Pancreas (tissue), 10 donors: ENCODE measurements around the gene HS3ST2. TPM values are rescaled to one million over a fixed set of nuclear protein-coding genes. Genes with fewer than 3 reads are reported as not detected.

Source experiments
- ATAC-seq, 4 donors: fragments of 200-7000 bp; cut with Tn5 transposase; one replicate each; pipeline versions ENCODE4 v1.8.0 to v1.9.1; 2020; ENCODE audit warnings: mild to moderate bottlenecking in 4 of 4, moderate library complexity in 4 of 4
- DNase-seq, 6 donors: peaks; one replicate each; pipeline ENCODE4 v3.0.0-alpha.2; 2020
- FAIRE-seq: peaks from 2 replicates; lab custom pipeline; 2012; peaks lifted over from hg19 to GRCh38; lab: Jason Lieb, UNC
- H3K27ac ChIP-seq, 4 donors: fragments of 200-600 bp; sonication (generic); 1 replicate in 3 of 4; 2 replicates in 1 of 4; pipeline versions ENCODE4 v1.5.0 to v1.8.0; 2020
- H3K27me3 ChIP-seq, 4 donors: fragments of 200-600 bp; one replicate each; pipeline ENCODE4 v1.8.0; 2021
- H3K36me3 ChIP-seq, 3 donors: fragments of 200-600 bp; sonication (generic) in 1 of 3; one replicate each; pipeline versions ENCODE4 v1.5.0 to v1.8.0; 2020 to 2021
- H3K4me1 ChIP-seq, 3 donors: fragments of 200-600 bp; one replicate each; pipeline ENCODE4 v1.8.0; 2021
- H3K4me3 ChIP-seq, 4 donors: fragments of 200-600 bp; sonication (generic) in 2 of 4; one replicate each; pipeline versions ENCODE4 v1.5.0 to v1.8.0; 2020 to 2021
- H3K9me3 ChIP-seq, 4 donors: fragments of 200-600 bp; one replicate each; pipeline ENCODE4 v1.8.0; 2021
- CTCF ChIP-seq, 4 donors: fragments of 200-600 bp; sonication (generic) in 3 of 4; IDR thresholded peaks; one replicate each; pipeline versions ENCODE4 v1.5.0 to v1.8.0; 2021; ENCODE audit warnings: antibody characterized with exemption in 4 of 4
- WGBS, 2 donors: extraction: QIAGEN DNeasy Blood & Tissue Kit; methylation state at CpG; one replicate each; pipeline ENCODE4 v1.1.7; 2013; 5-methylcytosine and 5-hydroxymethylcytosine counted together
- intact Hi-C, 3 donors: fragments of 100-400 bp; cut with DNase I; formaldehyde crosslinking; loops; one replicate each; pipeline versions ENCODE4 v1.11.1 to v1.14.2; 2022
- polyA plus RNA-seq, 2 donors: library from polyadenylated mRNA; stranded (reverse); fragments of 200-250 nt; gene quantifications; one replicate each; pipeline ENCODE4 v1.2.3, GENCODE V29; 2013
- total RNA-seq, 6 donors: library from RNA; stranded (reverse); fragmentation: NEBNext Ultra II Directional in 4 of 6; extraction: Animal tissue kit (Norgen Biotek cat#: 25700) in 4 of 6; gene quantifications; one replicate each; pipeline versions ENCODE4 v1.2.1 to v1.2.4, GENCODE V29; 2021 to 2023
- donor health status: healthy with polysubstance abuse.
- donor health status: DM: no; HTN: no; CAD: no; lungs with moderate emphysema.
- donor health status: DM: no; HTN: no; CAD: no.
- donor health status: control.
- donor health status: control.
- donor health status: Bipolar disorder and iron deficiency.
- donor health status: DM: yes; HTN: yes; CAD: no.
- donor health status: DM: no; HTN: no; CAD: no.
- donor health status: DM: no; HTN: no; CAD: no.
- donor health status: DM: yes; HTN: yes; CAD: no.

The HS3ST2 gene
- total and polyA plus RNA-seq, 8 donors, result 0.06 to 0.42 (median 0.28) TPM; not detected in 1

- H3K36me3 ChIP-seq, result no peaks in the 10 kb centered on the region
- no peak for FAIRE-seq
Measured at GRCh38 chr16:22864375-22864774, 50.4 kb downstream of the HS3ST2 start.

GRCh38 chr16:22868593-22869224 lies 54.7 kb downstream of the HS3ST2 start:
- intact Hi-C loops, result no loop called here
- Histone ChIP-seq H3K36me3 (no peaks in the 10 kb centered on the region), H3K4me1 (no peaks in the 10 kb centered on the region), H3K27ac (no peak overlapping the region), H3K4me3 (no peak overlapping the region), H3K27me3 (peaks cover 0 to 3% (median 0%) of the 10 kb centered on the region in 4 donors), H3K9me3 (no peaks in the 10 kb centered on the region)
- FAIRE-seq, result no peak
- ATAC-seq, result no peak
- no peak for DNase-seq
- WGBS, 2 donors, result 71 to 73% methylated on average over 5 of the region's 5 CpGs
- TF ChIP-seq CTCF (IDR thresholded peaks at IDR 0.05), result no peak

More at GRCh38 chr16:22864375-22864774, 50.4 kb downstream of the HS3ST2 start:
- Histone ChIP-seq H3K4me3 (no peak overlapping the region), H3K9me3 (no peaks in the 10 kb centered on the region), H3K4me1 (no peaks in the 10 kb centered on the region), H3K27me3 (peaks cover 0 to 7% (median 0%) of the 10 kb centered on the region in 4 donors), H3K27ac (no peak overlapping the region)
- intact Hi-C loops, result no loop called here
- TF ChIP-seq CTCF (IDR thresholded peaks at IDR 0.05), result no peak
- no peak for DNase-seq
- no peak for ATAC-seq

DNA sequence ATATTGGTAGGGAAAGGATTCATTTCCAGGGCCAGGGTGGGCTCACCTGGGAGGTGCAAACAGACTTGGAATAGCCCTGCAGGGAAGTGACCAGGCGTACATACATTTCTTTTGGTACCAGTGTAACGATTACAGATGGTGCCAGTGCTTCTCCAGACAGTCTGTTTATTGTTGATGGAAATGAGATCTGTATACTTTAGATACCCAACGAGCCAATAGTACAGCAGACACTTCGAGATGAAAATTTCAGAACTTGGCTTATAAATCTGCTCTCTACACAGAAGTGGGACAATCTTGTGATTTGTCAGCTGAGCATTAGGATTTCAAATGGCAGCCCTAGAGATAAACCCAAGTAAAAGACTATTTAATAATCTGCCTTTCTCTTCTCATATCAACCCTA lies 57.9 kb downstream of the HS3ST2 start:
- 48 to 49% methylated on average over 4 of the region's 4 CpGs for WGBS, 2 donors

DNA sequence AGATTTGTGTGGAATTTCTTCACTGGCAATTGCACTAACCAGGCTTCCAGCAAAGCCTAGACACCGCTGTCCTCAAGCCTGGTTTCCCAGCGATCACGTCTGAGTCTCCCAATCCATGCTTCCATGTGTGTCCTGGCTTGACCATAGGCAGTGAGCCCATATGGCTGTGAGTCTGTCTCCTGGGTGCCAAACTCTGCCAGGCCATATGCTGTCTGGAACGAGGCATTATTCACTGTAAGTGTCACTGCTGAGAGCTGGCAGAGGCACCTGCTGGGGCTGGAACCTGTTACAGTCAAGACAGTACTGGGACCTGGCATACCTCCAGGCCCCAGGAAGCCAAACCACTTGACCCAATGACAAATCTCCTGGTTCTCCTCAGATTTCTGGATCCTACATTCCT lies 60.4 kb downstream of the HS3ST2 start:
- WGBS, 2 donors, result 66 to 76% methylated on average over 4 of the region's 4 CpGs
- FAIRE-seq, result no peak
- no peak for DNase-seq
- TF ChIP-seq CTCF (IDR thresholded peaks at IDR 0.05), result no peak
- Histone ChIP-seq H3K9me3 (no peaks in the 10 kb centered on the region), H3K4me1 (no peaks in the 10 kb centered on the region), H3K4me3 (no peak overlapping the region), H3K27me3 (peaks cover 0 to 9% (median 0%) of the 10 kb centered on the region in 4 donors), H3K36me3 (no peaks in the 10 kb centered on the region), H3K27ac (no peak overlapping the region)
- no peak for ATAC-seq
- intact Hi-C loops, result loop anchor here in 1 of 3 donors (5.0 kb wide), 1 partner anchor 1273 kb away; no protein-coding TSS in a partner anchor

More for the DNA sequence above, 57.9 kb downstream of the HS3ST2 start:
- no peaks in the 10 kb centered on the region for H3K4me1 ChIP-seq
- H3K27me3 ChIP-seq, result peaks cover 0 to 9% (median 0%) of the 10 kb centered on the region in 4 donors
- no peak overlapping the region for H3K27ac ChIP-seq
- intact Hi-C loops, result loop anchor here in 1 of 3 donors (5.0 kb wide), 1 partner anchor 1275 kb away; no protein-coding TSS in a partner anchor
- no peak overlapping the region for H3K4me3 ChIP-seq
- ATAC-seq, result no peak
- H3K9me3 ChIP-seq, result no peaks in the 10 kb centered on the region
- H3K36me3 ChIP-seq, result no peaks in the 10 kb centered on the region
- no peak for DNase-seq
- TF ChIP-seq CTCF (IDR thresholded peaks at IDR 0.05), result no peak
- no peak for FAIRE-seq

DNA sequence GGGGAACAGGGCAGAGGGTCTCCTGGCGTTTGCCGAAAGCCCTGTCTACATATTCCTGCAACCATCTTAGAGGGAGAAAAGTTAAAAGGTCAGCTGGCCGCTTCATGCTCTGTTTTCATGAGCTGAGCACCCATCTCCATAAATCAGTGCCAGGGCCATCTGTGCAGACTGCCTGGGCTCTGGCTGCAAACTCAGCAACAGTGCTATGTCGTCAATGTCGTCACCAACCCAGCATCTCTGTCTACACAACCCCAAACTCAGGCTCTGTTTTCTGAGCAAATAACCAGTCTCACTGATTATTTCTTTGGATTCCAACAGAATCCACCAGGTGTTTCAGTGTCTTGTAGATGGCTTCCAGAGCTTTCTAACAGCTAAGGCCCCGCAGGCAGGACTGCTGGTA lies 65.0 kb downstream of the HS3ST2 start:
- Histone ChIP-seq H3K36me3 (no peaks in the 10 kb centered on the region), H3K27ac (no peak overlapping the region), H3K27me3 (peaks cover 0 to 9% (median 0%) of the 10 kb centered on the region in 4 donors), H3K4me3 (no peak overlapping the region), H3K9me3 (no peaks in the 10 kb centered on the region), H3K4me1 (no peaks in the 10 kb centered on the region)
- DNase-seq (no peak), ATAC-seq (no peak), FAIRE-seq (no peak)
- intact Hi-C loops, result no loop called here
- no peak for TF ChIP-seq CTCF (IDR thresholded peaks at IDR 0.05)
- 40 to 51% methylated on average over 6 of the region's 6 CpGs for WGBS, 2 donors
